Measurements from ENCODE around the gene E2F1.

E2F1 gene

DNA sequence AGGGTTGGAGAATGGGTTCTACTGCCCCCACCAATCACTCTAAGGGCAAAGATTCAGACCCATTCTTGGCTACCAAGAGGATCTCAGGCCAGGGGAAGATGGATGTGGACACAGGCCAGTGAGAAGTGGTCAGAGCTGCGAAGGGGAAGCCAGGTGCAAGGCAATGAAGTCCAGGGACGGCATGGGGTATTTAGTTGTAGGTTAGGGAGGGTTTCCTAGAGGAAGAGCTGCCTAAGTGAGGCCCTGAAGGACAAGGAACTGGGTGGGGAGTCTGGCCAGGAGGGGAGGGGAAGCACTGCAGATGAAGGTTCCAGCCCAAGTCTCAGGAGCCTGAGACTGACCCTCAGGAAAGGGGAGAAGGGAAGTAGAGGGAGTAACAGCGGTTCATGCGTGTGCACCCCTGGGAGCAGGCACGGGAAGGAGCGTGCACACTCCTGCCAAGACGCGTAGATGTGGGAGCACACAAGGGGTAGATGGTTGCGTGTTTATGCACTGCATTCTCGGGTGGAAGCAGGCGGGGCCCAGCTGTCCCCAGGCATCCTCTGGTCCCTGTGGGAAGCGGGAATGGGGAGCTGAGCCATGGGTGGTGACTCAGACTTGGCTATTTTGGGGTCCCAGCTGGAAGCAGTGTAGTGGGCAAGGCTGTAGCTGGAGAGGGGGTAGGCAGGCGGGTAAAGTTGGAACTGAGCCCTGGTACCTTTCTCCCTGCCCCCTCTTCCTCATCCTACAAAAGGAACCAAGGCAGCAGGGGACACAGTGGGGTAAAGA, 16.1 kb downstream of the E2F1 start:
- DNase-seq: no peak

DNA sequence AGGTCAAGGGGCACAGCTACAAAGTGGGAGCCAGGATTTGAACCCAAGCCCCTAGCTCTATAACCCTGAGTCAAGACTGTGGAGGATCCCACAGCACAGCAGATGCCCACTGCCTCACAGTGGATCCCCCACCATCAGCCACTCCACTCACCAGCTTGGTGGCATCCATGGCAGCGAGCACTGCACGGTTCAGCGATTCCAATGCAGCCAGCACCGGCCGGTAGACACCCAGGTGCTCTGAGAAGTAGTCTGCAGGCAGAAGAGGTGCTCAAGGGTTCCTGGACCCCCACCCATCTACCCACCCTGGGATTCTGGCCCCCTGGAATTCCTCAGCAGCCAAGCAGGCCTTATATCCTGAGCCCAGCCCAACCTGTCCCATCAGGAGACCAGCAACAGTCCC, 17.0 kb downstream of the E2F1 start:
- no peak for DNase-seq

DNA sequence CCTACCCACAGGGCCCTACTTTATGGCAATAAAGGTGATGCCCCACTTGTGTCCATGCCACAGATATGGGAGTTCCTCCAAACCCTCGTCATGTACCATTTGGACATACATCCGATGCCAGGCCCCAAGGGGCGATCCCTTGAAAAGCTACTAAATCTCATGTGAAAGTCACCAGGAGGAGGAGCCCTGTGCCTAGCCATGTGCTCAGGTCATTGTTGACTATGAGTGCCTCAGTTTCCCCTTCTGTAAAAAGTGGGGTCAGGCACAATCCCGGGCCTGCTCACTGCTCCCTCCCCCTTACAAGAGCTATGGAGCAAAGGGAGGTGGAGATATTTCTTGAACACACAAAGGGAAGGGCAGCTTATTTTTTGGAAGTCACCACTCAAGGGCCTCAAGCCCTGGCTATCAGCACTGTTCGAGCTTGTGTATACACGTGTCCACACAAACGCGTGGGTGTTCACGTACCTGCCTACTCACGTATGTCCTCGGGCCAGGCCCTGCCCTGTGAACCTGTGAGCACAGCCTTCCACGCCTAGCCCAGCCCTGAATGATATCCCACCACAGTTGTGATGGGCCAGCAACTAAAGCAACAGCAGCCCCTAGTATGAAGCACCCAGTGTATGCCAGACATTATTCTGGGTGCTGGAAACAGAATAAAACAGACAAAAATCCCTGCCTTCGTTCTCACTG, 17.6 kb downstream of the E2F1 start:
- no peak for DNase-seq

DNA sequence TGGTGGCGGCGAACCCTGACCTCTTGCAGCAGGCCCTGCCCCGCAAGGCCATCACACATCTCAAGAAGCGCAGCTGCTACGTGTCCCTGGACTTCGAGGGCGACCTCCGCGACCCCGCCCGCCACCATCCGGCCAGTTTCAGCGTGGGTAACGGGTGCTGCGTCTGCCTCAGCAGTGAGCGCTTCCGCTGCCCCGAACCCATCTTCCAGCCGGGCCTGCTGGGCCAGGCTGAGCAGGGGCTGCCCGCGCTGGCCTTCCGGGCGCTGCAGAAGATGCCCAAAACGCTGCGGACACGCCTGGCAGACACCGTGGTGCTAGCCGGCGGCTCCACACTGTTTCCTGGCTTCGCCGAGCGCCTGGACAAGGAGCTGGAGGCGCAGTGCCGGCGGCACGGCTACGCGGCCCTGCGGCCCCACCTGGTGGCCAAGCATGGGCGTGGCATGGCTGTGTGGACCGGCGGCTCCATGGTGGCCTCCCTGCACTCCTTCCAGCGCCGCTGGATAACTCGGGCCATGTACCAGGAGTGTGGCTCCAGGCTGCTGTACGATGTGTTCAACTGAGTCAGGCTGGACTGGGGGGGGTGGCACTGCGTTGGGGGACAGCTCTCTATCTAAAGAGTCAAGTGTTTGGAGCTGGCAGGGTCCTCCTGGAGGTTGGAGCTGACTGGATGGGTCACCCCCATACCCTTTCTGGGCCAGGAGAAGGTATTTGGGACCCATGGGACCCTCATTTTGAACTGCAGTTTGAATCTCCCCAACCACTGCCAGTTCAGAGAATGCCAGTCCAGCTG, 18.3 kb downstream of the E2F1 start:
- DNase-seq: no peak

DNA sequence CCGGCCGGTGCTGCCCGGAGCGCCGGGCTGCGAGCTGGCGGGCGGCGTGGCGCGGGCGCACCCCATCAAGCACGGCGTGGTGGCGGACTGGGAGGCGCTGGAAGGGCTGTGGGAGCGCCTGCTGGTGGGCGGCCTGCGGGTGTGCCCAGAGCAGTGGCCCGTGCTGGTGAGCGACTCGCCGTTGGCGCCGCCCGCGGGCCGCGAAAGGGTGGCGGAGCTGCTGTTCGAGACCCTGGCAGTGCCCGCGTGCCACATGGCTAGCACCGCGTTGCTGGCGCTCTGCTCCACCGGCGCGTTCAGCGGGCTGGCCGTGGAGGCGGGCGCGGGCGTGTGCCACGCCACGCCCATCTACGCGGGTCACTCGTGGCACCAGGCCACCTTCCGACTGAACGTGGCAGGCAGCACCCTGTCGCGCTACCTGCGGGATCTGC, 18.9 kb downstream of the E2F1 start:
- no peak for DNase-seq

DNA sequence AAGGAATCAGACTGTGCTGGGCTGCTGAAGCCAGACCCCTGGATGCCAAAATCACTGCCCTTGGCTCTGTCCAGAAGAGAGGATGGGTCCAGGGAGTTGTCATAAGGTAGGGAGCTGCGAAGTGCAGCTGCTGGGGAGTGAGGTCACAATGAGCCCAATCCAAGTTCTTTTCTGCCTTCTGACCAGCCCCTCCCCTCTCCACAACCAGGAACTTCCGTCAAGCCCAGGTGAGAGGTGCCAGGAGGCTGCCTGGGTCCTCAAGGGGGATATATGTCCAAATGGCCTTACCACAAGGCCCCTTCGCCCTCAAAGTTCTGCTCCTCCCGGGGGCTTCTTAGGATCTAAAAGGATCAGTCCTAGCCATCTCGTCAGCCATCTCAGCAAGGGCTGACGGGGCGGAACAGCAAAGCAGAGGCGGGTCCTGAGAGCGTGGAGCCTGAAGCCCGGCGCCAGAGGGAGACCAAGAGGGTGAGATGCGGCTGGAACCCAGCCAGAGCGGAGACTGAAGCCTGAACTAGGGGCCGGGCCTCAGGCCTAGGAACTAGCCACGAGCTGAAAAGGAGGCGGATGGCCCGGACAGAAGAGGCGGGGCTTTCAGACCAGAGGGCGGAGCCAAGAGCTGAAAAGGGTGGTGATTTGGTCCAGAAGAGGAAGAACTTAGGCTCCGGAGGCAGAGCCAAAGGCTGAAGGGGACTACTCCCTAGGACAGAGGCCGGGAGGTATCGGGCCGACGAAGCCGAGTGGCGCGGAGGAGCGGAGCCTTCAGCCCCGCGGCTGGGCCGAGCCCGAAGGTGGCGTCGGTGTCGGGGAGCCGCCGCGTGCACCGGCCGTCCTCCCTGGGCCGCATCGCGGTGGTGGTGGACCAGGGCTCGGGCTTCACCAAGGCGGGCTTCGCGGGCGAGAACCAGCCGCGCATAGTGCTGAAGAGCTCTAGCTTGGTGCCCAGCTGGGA, 19.6 kb downstream of the E2F1 start, which contains the start of gene ACTL10:
ACTL10 (plus strand) TSS at position 651 of the 952 bp plus-strand sequence. CDS start 555 bp downstream, outside the sequence.
- no peak for DNase-seq

DNA sequence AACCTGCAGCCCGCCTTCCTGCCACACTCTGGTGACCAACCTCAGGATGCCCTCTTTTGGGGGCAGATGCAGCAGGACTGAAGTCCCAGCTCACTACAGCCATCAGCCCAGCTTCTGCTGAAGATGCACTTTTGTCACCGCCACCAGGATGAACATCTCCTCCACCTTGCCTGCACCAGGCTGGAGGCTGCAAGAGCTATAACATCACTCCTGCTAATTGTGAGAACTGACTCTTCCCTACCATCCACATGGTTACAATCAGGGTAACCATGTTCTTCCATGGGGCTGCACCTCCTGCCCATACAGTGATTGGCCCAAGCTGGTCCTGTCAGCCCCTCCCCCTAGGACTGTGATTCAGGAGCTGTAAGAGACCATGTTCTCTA, 21.4 kb downstream of the E2F1 start:
- no peak for DNase-seq

DNA sequence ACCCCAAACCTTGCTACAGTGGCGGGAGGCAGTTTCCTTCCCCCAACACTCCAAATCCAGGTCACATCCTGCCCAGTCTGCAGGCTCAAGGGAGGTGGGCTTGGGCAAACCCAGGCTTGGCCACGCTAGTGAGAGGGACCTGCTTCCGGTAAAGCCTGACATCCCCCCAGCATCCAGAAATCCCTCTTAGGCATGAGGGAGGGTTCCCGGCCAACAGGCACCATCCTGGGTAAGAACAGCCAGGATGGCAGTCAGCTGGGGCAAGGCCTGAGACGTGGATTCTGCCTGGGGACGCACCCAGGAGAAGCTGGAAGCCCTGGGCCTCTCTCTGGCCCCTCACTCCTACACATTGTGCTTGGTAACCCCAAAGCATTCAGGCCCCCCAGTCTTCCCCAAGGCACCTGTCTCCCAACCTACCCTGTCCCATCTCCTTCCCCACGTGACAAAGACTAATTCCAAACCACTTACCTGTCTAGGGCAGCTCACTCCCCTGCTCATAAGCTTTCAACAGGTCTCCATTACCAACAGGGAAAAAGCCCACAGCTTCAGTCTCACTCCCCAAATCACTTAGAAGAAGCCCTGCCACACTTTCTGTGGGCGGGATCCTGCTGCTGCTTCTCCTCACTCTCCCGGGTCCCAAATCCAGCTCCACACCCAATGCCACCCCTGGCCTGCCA, 22.0 kb downstream of the E2F1 start:
- no peak for DNase-seq

DNA sequence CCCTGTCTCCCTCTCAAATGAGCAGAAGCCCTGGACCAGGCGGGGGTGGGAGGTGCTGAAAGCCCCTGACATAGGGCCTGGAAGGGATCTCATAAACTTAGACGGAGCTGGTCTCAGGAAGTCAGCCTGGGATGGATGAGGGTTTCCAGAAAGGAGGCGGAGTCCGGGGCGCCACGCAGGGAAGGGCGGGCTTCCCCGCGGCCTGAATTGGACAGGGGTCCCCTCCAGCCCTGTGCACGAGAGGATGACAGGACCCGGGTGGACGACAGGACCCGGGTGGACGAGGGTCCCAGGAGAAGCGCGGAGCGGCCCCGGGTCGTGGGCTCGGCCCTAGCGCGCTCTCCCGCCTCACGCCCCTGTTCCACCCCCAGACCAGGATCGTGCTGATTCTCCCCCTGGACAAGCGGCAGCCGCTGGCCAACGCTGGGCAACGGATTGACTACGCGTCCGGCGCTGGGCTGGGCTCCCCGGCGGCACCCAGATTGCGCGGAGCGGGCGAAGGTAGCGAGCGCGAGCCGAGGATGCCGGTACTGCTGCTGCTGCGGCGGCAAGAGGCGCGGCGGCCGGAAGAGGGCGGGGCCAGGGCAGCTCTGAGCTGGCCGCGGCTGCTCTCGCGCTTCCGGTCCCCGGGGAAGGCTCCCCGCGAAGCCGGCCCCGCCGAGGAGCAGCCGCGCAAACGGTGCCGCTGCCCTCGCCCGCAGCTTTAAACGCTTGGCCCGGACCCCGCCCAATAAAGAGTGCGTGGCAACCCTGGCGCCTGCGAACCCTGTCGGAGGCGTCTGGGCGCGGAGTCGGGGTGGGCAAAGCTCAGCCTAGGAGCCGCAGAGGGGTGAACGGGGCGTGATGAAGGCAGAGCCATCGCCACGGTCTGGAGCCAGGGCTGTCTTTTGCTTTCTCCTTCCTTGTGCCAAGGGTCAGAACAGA, 22.8 kb downstream of the E2F1 start:
- no peak for DNase-seq

DNA sequence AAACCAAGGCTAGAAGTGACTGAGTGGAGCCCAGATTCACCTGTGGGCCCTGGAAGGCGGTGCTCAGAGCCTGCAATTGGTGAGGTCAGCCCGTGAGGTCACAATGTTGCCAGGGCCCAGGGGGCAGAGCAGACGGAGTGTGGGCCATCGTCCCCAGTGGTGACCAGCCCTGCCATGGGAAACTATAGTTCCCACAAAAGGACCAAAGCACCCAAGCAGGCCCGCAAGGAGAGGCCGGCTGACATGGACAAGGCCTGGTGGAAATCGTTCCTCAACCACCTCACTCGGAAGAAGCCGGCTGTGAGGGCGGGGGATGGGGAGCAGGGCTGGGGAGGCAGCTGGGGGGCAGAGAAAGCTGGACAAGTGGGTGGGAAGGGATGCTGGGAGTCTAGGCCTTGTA, 24.0 kb downstream of the E2F1 start, which contains the start of gene C20orf144:
C20orf144 (plus strand) TSS at position 156 of the 400 bp plus-strand sequence; CDS start at position 175, 19 bp downstream.
- DNase-seq: no peak

DNA sequence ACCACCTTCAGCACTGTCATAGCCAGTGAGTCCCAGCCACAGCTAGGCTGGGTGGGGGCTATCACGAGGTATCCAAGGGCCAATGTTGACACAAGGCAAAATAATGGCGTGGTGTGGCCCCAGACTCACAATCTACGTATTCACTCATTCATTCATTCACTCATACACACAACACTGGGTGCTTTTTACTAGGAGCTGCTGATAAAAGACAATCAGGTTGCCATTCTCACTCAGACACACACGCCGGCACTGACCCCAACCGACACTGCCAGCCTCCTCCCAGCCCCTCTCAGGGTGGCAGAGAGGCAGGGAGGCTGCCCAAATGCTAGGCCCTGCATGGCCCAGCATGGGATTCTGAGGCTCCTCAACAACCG, 25.5 kb downstream of the E2F1 start:
- no peak for DNase-seq

DNA sequence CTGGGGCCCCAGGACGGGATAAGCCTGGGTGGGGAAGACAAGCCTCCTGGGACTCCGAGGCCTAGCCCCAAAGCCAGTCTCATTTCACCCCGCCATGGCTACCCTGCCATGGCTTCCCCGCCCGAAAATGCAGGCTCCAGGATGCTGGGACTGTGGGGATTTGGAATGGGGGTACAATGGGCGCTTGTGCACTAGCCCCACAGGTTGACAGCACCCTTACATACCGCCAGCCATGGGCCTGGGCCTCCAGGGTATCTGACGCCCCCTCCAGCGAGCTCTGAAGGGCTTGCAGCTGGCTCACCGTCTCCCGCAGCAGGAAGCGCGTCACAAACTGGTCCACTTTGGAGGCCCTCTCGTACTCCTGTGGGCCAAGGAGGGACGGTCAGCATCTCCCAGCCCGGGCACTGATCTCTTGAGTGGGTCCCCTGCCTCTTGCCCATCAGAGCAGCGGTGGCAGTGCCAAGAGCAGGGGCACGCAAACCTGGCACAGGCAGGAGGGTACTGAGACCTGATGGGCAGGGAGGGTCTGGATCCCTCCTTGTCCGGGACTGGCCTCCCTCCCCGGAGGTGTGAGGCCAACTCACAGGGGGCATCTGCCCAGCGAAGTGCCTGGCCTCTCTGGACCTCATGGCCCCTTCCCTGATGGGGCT, 26.0 kb downstream of the E2F1 start:
- DNase-seq: no peak

DNA sequence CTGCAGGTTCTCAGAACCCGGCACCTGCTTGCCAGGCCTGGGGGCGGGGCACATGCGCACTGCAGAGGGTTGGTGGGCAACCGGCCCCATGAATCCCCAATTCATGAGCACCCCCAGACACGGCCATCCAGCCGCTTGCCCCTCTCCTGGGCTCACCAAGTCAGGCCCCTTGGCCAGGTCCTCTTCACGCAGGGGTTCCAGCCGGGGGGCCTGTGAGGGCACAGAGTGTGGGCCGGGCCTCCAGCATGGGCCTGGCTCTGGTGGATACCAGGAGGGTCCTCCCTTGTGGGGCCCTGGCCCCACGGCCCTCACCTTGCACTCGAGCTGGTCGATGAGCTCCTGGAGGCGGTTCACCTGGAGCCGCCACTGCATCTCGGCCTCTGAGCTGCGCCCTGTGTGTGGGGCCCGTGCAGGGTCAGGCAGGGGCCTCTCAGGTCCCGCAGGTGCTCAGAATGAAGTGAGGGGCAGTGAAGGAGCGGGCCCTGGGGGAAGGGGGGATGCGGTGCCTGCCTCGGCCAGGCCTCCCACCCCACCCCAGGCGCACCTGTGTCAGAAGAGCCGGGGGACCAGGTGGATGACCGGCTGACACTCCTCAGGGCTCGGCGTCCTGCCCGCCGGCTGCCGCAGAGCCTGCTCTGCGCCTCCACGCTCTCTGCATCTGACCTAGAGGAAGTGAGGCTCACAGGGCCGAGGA, 26.7 kb downstream of the E2F1 start:
- DNase-seq: no peak

DNA sequence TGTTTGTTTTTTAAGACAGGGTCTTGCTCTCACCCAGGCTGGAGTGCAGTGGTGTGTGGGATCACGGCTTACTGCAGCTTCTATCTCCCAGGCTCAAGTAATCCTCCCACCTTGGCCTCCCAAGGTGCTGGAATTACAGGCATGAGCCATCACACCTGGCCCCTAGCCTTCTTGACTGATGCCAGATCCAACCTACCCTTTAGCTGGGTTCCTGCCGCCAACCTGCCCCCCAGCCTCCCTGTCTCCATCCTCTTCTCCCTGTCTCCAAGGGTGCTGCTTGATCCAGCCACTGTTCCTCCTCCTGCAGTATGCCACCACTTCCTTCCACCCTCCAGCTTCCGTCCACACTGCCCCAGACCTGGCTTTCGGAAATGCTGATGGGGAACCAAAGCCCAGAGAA, 27.3 kb downstream of the E2F1 start:
- DNase-seq: no peak

DNA sequence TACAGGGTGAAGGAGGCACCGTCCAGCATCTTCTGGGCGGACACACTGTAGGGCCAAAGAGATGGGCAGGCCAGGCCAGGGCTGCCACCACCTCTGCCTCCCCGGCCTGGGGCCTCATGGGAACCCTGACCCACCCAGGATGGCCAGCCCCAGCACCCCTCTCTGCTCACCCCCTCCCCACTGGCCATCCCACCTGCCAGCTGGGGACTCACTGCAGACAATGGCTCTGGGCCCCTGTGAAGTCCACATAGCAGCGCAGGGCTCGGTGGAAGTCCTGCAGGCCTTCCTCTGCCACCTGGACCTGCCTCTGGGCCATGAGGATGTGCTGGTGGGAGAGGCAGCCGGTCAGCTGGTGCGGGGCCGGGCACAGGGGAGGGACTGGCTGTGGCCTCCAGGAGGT, 27.7 kb downstream of the E2F1 start:
- no peak for DNase-seq

DNA sequence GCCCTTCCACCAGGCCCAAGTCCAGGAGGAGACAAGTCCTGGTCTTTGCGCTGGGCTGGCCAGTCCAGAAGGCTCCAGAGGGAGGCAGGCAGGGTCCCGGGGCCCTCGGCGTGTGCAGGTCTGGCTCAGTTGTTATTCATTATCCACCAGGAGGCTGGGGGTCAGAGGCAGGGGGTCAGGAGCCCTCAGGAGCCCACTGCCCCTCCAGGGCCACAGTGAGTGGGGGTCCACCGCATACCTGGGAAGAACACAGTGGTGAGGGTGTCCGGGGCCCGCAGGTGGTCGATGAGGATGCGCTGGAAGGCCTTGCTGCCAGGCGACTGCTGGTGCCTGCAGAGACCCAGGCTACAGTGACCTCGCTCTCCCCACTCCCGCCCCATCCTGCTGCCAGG, 28.5 kb downstream of the E2F1 start:
- no peak for DNase-seq

DNA sequence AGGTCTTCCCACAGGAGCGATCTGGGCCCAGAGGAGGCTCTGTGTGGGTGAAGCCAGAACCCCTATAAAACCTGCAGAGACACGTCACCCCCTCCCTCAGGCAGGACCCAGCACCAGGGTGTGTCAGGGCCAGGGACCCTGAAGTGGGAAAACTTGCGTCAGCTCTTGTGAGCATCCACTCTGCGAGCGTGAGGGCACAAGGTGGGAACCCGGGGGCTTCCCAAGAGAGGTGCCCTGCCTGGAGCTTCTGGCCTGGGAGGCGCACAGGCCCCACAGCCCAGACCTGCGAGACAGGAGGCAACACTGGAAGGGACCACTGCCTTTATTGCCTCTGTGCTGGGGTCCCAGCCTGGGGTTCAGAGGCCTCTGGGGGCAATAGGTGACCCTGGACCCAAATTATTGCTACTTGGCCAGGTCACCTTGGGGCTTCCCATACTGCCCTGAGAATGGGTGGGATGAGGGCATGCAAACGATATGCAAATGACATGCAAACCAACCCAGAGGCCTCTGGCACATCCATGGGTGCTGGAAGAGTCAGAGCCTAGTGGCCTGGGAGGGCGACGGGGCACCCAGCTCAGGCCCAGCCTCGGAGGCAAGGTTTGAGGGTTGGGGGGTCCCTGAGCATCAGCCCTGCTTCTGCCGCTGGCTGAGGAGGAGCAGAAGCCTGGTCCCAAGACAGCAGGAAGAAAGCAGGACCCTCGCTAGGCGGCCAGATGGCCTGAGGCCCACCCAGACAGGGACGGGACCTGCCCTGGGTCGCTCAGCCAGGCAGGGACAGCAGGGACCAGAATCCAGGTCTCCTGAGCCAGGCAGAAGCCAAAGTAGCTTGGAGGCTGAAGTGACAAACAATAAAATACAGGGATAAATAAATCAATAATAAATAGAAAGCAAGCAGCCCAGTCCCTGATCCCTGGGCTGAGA, 29.1 kb downstream of the E2F1 start:
- no peak for DNase-seq

DNA sequence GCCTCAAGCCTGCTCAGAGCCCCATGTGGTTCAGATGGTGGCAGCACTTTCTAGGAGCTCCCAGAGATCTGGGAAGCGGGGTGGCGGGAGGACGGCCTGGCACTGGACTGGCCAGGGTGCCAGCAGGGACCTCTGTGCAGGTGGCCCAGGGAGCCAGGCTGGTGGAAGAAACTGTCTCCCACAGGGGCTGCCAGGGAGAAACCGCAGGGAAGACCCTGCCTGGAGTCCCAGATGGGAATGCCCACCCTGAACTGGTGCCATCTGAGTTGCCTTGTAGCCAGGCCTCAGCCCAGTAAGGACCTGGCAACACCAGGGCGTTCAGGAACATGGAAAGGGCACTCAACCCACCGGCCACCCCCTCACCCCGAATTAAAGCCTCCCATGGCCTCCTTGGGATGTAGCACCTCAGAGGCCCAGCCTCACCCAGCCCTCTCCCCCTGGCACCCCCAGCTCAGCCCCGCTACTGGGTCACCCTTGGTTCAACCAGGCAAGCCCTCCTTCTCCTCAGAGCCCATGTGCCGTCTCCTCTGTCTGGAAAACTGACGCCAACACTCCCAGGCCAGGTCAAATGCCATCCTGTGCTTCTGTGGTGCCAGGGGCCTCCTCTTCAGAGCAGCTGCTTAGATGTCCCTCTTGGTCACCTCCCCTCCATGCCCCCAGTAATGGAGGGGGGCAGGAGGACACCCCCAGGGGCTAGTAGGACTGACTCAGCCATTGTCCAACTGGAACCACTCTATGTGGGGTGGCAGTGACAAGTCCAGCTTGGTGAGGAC, 30.0 kb downstream of the E2F1 start:
- no peak for DNase-seq
